Kidney capillary endothelial cell (primary cell): Measurements from ENCODE around the gene VAPA.

Experiments used
- DNase-seq: peaks from one replicate; pipeline ENCODE4 v3.0.0-alpha.2; 2018; ENCODE audit warnings: low spot score

VAPA gene

DNA sequence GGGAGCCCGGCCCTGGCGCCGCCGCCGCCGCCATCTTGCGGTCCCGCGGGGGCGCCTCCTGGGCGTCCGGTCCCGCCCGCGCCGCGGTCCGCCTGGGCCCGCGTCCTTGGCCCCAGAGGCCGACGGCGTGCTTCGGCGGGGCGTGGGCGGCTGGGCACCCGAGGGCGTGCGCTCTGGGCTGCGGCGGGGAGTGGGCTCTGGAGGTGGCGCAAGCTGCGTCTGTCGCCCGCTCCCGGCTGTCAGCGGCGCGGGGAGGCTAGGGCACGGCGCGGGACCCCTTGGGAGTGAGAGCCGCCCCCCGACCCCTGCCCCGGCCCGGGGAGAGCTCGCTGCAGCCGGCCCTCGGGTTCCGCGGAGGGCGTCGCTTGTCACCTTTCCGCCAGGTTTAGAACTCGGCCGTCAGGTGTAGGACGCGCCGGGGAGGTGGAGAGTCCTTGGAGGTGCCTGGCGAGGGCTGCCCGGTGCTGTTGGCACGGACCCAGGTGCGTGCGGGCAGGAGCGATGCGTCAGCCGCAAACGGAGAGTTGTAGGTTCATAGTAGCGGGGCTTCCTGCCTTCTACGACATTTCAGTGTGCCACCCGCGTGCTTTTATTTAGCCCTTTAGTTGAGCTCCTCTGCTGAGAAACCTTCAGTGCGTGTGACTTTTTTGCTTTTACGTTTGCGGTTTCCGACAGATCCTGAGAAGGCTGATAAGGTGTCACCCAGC lies 921 bp downstream of the VAPA start:
- peak; percentile 74 for DNase-seq

DNA sequence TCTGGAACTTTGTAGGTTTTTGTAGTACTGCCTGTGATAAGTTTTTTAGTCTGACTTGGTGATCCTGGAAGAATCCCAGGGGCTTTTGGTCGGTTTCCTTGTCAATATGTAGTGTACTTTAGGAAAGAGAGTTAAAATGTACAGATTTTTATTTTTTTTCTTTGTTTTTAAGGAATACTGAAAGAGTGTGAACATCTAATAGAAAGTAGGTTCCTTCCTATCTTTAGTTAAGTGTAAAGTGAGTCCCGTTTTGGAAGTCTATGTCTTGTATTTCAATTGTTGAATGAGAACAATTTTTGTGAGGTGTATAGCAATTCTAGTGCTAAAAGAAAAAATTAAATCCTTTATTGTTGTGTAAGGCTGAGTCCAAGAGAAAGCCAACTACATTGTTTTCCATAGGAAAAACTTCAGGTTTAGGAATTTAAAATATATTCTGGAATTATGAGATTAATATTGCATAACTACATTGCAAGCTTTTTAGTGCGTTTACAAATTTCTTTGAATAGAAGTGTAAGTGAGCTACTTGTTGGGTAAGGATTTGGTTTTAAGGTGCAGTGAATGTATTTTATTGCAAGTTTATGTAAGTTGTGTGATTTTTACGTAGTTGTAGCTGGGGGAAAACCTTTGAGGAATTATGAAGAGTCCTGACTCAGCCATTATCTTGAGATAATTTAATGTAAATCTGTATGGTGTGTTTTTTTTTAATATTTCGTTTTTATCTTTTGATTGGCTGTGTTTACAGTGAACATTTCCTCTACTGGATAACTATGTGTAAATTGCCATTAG lies 1.7 kb downstream of the VAPA start:
- DNase-seq, result no peak

DNA sequence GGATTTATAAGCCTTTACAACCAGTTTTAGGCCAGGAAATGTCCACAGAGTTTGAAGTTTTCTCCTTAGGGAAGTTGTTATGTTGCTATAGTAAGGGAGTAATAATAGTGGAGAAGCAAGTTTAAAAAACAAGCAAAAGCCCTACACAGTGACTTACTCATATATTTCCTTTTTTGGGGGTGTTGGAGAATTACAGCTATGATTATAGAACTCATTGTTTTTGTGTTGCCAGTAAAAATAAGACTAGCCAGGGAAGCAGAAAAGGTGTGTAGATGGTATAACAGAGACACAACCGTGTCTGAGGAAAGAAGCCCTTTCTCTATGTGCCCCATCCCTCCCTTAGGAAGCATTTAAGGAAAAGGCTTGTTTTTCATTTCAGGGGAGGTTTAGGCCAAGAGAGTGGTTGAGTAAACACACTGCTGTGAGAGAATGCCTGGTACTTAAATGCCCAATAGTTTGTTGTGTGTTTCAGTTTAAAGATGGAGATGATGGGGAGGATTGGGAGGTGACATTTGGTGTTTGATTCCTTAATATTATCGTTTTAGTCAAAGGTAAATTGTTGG lies 2.3 kb downstream of the VAPA start:
- peak; percentile 26 for DNase-seq

DNA sequence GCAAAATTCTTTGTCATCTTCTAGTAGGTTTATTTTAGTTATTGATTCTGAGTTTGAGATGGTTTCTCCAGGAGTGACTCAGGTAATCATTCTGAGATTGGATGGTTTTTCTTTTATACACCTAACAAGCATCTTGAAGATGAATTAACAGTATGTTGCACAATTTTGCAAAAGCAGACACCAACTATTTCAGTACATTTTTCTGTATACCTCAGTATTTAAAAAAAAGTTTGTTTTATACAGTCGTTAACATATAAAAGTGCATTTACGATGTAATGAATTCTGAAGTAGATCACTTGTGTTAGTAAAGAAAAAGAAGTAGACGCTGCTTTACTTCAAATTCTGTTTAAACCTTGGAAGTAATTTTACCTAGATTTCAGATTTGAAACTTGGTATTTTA lies 3.0 kb downstream of the VAPA start:
- no peak for DNase-seq

DNA sequence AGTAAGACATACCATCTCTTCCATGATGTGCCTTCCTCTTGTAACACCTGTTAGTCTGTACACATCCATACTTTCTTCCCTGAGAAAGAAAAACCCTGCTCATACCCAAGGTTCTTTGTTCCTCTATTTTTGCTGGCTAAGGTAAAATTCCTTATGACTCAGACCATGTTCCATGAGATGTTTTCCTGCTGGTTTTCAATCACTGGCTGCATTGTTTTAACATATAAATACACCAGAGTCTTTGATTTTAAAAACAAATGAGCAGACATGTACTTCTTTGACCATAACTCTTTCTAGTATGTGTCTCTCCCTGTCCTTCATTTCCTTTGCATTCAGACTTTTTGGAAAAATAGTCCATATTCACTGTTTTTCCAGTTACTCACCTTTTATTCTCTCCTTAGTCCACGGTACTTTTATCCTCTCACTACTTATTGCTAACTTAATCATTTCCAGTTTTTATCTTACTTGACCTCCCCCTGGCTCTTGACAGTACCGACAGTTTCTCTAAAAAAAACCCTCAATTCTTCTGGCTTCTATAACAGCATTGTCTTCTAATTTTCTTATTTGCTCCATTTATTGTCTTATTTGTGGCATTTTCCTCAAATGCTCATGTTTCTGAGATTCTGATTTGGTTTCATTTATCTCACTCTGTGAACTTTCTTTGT lies 4.3 kb downstream of the VAPA start:
- peak; percentile 71 for DNase-seq

DNA sequence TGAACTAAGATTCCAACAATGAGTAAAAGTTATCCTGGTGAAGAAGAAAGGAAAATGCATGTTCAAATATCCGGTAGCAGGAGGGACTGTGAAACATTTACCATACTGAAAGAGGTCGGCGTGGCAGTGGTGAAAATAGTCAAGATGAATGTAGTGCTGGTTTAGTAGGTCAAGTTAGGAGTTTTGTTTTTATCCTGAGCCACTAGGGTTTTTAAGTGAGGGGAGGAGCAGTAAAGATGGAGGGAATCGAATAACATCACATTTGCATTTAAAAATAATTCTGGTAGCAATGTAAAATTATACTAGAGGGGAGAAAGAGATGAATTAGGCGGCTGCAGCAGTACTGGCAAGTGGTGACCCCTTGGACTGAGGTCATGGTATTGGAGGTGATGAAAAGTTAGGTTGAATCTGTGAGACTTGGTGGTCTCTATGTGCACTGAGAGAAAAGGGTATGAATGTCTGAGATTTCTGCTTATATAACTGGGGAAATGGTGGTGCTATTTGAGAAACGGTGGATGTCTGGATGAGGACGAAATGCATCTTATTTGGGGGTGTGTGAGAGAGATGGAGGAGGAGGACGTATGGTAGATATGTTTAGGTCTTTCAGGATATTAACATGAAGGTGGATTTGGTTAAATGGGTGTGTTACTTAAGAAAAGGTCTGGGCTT lies 5.9 kb downstream of the VAPA start:
- DNase-seq, result no peak

DNA sequence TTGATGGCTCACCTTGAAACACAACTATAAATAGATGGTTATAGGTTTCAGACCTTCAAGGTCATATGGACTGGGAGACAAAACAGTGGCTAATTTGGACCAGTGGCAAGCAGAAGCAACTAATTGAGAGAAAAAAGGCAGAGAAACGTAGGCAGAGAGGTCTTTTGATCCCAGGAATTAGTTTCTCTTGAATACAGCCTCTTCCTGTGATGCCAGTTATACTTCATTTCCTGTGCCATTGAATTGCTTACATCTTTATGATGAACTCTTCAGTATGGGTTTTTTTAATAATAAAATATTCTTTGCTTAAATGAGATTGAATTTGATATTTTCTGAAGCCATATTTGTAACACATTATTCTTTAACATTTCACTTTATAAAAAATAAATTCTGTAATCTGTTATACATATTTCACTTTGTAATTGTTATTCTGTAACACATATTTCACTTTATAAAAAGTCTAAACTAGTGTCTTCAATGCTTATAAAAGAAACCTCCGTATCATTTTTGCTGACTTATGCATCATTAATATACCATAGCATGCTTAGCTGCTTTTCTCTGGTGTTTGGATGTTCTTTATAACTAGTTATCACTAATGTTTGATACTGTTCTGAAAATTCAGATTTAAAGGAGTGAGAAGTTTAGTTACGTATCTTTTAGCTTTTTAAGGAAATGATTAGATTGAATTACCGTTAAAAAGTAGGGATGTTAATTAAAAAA lies 8.9 kb downstream of the VAPA start:
- DNase-seq, result no peak

DNA sequence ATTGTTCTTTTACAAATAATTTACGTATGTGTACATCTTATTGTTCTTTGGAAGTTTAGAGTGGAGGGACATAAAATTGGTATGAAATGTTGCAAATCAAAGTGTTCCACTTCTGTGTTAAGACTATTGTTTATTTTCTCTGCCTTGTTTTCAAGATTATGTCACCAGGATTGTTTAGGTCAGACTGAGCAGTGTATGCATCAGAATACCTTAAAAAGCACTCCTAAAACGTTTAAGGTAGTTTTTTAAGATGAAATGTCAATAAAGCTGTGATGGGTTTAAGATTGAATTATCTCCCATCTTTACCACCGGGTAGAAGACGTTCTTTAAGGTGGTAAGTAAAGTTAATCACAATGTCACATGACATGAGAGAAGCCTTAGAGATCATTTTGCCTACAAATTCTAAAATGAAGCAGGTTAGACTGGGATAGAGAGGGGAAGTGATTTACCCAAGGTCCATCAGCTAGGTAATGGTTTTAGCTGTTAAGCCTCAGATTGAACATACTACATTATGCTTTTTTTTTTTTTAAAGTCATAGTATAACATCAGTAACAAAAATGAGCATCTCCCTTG lies 10.6 kb downstream of the VAPA start:
- DNase-seq, result no peak

DNA sequence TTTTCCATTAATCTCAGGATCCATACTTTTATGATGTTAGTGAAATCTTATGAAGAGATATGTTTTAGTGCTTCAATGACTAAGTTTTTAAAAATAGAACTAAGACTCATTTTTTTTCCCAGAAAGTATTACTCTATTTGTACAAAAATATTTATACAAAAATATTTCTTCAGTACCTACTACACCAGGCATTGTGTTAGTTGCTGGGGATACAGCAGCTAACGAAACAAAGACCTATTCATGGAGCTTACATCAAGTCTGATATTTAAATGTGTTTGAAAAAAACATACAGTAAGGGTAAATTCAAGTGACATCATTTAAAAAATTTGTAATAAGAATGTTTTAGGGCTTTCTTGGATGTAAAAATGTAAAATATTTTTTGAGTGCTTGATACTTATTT lies 11.6 kb downstream of the VAPA start:
- DNase-seq, result no peak

DNA sequence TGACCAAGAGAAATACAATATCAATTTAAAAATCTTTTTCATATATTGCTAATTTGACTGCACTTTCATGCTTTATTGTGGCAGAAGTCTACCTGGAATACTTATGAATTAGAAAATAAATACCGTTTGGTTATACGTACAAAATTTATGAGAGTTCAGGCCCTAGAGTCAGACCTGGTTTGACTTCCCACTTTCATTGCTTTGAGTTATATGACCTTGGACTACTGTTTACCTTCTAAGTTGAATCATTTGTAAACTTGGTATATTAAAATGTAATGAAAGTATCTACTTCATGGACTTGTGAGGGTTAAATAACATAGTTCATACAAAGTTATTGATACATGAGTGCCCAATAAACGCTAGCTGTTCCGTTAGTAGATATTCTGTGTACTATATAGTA lies 12.0 kb downstream of the VAPA start:
- no peak for DNase-seq

DNA sequence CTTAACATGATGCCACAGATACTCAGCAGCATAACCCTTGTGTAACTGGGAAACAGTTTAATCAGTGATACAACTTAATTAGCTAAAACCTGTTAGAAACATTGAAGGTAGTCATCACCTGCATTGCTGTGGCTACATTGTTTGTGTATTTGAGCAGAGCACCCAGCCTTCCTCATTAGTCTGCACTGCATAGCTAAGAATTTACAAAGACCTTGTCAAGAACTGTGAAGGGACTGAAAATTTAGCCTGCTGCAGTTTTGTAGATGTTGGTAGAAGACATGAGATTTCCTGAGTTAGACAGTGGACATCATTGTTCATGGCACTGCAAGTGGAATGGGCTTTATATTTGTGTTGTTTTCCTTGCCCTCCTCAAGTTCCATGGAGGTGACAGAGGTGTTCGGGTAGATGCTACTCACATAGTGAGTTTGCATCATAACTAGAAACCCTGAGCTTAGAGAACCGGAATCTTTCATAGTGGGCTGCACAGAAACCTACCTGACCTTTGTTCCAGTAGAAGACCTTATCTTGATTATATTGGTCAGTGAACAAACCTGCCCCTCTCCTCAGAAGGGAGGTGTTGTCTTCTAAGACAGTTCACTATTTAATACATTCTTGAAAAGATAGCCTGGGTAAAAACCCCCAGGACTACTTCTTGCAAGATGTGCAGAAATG lies 12.5 kb downstream of the VAPA start:
- no peak for DNase-seq

DNA sequence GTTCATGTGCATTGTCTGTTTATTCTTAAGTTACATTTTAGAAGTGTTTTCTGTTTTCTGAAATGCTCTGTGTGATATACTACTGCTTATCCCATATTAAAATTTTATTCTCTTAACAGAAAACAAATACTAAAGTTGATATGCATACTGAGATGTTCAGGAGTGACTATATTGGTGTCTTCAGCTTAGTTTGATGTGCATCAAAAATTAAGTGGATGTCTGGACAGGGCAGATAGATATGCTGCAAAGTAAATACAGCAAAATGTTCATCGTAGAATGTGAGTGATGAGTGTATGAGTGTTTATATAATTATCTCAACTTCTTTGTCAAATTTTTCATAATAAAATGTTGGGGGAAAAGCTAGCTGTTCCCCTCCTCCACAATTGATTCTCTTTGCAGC lies 13.2 kb downstream of the VAPA start:
- no peak for DNase-seq

DNA sequence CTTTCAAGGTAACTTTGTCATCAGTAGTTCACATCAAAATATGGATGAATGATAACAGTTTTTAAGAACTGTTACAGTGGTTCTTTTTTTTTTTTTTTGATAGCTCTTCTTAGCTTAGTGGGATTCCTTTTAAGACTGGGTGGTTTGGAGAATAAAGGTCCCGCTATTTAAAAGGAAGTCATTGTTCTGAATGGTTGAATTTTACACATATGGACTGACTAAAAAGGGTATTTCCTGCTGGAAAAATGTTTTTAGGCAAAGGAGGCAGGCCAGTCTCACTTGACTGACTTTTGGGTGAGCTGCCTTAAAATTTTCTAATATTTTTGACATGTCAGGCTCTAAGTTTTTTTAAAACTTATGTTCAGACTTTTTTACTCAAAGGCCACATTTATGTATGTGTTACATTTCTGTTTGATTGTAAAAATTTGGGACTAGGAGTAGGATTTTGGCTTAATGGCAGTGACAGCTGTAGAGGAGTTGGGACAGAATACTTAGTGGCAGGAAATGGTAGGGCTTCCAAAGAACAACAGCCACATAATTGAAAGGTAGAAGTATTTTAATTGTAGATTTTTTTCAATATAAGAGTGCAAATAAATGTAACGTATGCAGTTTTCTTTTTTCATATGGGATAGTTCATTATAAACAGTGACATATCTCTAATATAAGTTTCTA lies 13.7 kb downstream of the VAPA start:
- no peak for DNase-seq

DNA sequence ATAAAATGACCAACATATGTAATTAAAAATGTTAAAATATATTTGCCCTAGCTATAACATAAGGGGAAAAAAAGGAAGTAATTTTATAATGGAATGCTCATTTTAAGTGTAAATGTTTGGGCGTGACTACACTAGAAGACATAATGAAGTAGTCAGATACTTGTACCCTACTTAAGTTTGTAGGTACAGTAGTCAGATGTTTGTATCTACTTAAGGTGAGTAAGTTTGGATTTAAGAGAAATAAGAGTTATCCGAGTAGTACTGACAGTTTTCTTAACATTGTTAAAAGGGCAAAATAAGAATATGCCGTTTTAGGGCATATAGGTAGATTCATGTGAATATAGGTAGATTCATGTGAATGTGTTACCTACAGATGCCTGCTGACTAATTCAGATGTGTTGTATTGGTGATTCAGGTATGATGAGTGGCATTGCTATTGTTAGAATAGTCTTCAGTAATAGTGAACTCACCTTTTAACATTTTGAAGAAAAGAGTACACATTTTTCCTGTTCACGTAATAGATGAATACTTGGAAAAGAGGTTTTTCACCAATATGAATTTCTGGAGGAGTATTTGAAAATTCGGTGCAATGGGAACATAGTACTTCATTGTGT lies 14.9 kb downstream of the VAPA start:
- no peak for DNase-seq

DNA sequence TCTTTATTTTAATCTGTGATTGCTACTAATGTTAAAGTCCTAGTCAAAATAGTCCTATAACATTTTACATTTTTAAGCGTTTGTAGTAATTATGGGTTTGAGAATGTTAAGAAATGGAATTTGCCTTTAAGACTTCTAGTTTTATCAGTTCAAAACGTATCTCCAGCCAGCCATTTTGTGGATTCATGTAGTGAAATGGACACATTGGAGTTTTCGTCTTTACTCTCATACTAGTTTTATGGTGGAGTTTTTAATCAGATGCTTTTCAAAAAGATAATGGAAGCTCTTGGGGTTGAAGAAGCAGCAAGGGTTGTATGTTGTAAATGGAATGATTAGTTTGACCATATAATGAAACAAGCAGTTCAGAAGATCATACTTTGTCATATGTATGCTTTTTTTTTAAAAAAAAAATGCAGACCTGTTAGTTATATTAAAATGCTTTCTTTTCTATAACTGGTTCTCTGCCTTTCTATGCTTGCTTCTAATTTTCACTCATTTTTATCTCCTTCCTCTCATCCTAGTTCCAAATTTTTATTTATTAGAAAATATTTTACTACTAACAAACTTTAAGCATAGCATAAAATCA lies 16.6 kb downstream of the VAPA start:
- DNase-seq, result no peak

DNA sequence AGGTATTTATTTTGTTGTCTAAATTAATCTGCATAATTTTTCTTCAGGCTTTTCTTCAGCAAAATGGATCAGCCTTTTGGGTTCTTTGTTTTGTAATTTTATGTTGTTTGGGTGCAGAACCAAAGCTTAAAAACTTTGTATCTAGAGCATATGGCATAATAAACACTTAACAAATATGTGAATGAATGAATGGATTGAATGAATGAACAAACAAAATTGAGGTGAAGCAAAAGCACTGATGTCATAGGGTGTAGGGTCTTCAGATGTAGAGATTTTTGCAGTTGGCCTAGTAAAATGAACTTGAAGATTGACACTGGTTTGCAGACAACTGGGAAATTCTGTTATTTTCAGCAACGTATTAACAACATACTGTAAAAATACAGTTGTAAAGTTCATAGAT lies 17.3 kb downstream of the VAPA start:
- no peak for DNase-seq

DNA sequence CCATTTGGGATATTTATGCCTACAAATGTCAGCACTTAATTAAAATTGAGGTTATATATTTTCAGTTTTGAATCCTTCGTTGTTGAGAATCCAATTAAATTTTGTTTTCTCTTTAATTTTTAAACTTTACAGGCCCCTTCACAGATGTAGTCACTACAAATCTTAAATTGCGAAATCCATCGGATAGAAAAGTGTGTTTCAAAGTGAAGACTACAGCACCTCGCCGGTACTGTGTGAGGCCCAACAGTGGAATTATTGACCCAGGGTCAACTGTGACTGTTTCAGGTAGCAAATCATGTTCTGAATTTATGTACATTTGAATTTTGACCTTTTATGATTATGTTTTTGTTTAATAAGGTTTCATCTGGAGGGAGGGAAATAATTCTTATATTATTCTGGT lies 17.9 kb downstream of the VAPA start:
- no peak for DNase-seq

DNA sequence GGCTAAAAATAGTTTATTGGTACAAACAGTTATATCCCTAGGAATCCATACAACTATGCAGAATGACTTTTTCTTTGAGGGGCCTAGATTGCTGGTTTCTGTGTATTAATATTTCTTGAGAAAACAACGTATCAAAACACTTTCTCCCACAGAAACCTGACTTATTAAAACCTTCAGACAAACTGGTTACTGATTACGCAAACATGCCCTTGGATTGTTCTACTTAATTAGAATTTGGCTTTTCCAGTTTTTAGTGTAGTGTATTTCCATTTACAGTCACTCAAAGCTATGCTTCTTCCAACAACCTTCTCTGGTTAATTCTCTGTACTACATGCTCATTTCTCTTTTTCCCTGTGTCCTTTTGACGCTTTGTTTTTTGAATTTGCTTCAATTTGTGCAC lies 20.0 kb downstream of the VAPA start:
- DNase-seq, result no peak

DNA sequence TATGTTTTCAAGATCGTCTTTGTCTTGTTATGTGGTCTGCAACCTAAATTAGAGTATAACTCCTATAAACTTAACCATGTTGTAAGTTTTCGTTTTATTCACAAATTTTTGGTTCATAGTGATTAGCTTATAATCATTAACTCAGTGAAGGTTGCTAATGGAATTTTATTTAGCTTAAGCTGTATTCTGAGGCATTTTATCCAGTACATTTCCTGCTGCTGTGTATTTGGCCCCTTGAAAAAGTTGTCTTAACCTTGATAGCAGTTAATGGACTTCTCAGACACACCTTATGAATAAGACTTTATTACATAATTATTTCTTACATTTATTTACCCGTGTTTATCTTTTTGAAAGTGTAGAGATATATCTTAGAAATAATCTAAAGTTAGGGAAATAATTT lies 20.5 kb downstream of the VAPA start:
- DNase-seq, result no peak
